Subcutaneous adipose tissue (tissue), 4 donors: ENCODE data around the gene AUTS2. TPM values are rescaled to one million over a fixed set of nuclear protein-coding genes. Genes with fewer than 3 reads are reported as not detected.

Experiments used
- CTCF ChIP-seq: fragments of 450-650 bp; IDR thresholded peaks from one replicate; pipeline ENCODE4 v1.5.1; 2016; ENCODE audit warnings: low read depth, mild to moderate bottlenecking, control low read depth, antibody characterized with exemption, moderate library complexity
- total RNA-seq, 4 donors: library from RNA; depleted of rRNA; stranded (reverse); fragments of >200 nt; gene quantifications; one replicate each; pipeline ENCODE4 v1.1.0, GENCODE V29; 2016

The AUTS2 gene
- total RNA-seq, 4 donors from 2014 or later = 22.4 to 46.9 (median 27.4) TPM

DNA sequence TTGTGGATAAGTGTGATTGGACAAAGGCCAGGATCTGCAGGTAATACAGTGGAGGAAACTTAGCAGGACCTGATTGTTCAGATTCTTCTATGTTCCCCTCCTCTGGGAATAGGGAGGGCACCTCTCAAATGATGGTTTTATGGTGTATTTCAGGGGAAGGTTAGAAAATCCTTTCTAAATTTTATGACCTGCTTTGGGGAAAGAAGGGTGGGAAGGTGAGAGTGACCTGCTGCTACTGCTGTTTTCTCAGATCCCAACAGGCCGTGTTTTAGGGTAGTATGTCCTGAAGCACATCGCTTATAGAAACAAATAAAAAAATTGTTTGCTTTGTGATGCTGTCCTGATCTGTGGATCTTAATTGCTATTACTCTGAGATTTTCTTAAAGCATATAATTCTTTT is 1129.6 kb downstream of the AUTS2 start:
- TF ChIP-seq CTCF = no peak

DNA sequence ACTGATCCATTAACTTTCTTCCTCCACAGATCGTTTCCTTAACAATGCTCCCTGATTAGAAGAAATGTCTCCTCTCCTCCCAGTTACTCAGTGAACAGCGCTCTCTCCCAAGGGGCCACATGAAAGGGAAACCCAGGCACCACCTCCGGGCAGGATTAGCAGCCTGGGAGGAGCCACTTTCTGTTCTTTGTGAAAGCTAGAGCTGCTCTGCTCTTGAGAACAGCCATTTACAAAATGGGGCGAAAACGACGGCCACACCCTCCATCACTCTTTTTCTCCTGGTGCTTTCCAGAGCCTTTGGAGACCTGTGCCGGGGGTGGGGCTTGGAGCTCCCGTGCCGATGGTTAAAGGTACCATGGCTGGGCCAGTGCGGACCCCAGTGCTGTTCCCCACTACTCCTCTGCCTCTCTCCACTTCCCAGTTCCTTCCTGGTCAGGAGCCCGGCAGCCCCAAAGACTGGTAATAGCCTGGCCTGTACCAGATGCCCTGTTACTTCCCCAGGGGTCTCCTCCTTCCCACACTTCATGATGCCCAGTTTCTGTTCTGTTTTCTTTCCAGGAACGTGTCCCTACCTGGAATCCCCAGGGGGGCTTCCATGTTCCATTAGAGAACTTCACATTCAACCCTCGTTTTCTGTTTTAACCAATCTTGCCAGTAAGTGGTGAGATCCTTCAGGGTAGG is 1130.7 kb downstream of the AUTS2 start:
- no peak for TF ChIP-seq CTCF

DNA sequence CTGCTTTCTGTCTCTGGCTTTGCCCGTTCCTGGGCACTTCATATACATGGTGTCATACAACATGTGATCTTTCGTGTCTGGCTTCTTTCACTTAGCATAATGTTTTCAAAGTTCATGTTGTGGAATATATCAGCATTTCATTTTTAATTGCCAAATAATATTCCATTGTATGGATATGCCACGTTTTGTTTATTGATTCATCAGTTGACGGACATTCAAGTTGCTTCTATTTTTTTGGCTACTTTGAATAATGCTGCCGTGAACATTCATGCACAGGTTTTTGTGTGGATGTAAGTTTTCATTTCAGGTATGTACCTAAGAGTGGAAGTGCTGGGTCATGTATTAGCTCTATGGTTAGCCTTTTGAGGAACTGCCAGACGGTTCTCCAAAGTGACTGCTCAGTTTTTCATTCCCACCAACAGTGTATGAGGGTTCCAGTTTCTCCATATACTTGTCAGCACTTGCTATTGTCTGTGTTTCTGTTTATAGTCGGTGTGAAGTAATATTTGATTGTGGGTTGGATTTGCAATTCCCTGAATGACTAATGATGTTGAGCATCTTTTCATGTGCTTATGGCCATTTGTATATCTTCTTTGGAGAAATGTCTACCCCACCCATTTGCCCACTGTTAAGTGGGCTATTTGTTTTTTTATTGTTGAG is 1132.3 kb downstream of the AUTS2 start:
- no peak for TF ChIP-seq CTCF

- TF ChIP-seq CTCF = no peak
These were observed 1134.8 kb downstream of the AUTS2 start for GRCh38 chr7:70733090-70733489.

GRCh38 chr7:70734411-70734810 is 1136.1 kb downstream of the AUTS2 start:
- TF ChIP-seq CTCF = no peak

GRCh38 chr7:70735313-70735712 is 1137.0 kb downstream of the AUTS2 start:
- TF ChIP-seq CTCF = no peak

DNA sequence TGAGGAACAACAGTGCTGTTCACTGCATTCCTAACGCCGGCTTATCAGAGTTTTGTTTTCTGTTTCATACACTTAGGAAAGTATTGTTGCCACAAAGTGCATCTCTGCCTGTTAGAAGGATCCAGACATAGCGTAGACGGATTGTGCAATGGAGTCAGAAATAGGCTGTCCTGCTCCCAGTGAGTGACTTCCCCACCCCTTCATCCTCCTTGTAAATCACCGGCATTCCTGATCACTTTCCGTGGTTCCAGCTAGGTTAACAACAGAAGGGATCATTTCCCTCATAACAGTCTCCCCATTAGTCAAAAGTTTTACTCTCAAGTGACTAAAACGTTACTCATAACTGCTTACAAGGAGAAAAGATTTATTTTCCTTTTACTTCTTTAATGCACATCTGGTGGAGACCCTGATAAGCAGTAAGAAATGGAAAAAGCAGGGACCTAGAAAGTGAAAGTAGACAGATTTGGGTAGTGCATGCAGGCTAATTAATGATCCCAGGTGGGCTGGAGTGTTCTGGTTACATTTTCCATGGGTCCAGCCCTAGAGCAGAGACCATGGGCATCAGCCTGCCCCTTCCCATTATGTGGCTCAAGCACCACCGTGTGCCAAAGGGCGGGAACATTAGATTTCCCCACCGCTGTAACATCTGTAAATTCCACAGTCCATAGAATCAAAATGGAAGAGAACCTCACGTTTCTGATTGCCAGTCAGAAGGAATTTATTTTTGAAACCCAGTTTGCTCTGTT is 1138.6 kb downstream of the AUTS2 start:
- TF ChIP-seq CTCF = no peak
